K562 (cell line): Measurements from ENCODE around the gene PLCG2. TPM values are rescaled to one million over a fixed set of nuclear protein-coding genes. Genes with fewer than 3 reads are reported as not detected.
A peak's percentile ranks its signal among the peaks of the same experiment; 100 is the strongest.

Experiments used
- ATAC-seq: fragments of 200-7000 bp; cut with Tn5 transposase; 3 replicates; pipeline ENCODE4 v1.9.1; 2020; ENCODE audit warnings: moderate library complexity
- BruUV-seq: library from RNA; stranded (reverse); fragments of 400-500 nt; replicated peaks from 2 replicates; lab custom pipeline; 2021; lab: Mats Ljungman, UMichigan
- CTCF ChIA-PET: fragments of 300-600 bp; formaldehyde crosslinking; extraction: SDS; loops from one replicate; lab custom pipeline; 2021; ENCODE audit warnings: low intra/inter-chr PET ratio; lab: Yijun Ruan, JAX
- POLR2A ChIA-PET: fragments of 300-600, 350-650 bp; sonication (Branson Sonifier 250); formaldehyde crosslinking; extraction: SDS; loops from one replicate; lab custom pipeline; 2021; ENCODE audit warnings: antibody characterized with exemption, inconsistent platforms; lab: Yijun Ruan, JAX
- DNase-seq, 4 experiments: peaks; one replicate each; pipeline versions ENCODE4 v3.0.0 to v3.0.0-alpha.2; 2011 to 2018; ENCODE audit warnings: low spot score in 3 of 4, mixed read lengths in 3 of 4; ENCODE audit errors: extremely low read depth in 1 of 4
- FAIRE-seq: peaks from 2 replicates; lab custom pipeline; 2011; peaks lifted over from hg19 to GRCh38; lab: Jason Lieb, UNC
- H2AFZ ChIP-seq: 2 replicates; pipeline ENCODE4 v1.6.0; 2011; ENCODE audit warnings: low read depth, low read length, control low read depth, inconsistent platforms
- H3K27ac ChIP-seq: fragments of 200-600 bp; 3 replicates; pipeline ENCODE4 v1.8.0; 2011; ENCODE audit warnings: low read depth, mild to moderate bottlenecking, control low read depth, inconsistent platforms, low read length, moderate library complexity, mixed read lengths; ENCODE audit errors: extremely low read depth
- H3K27me3 ChIP-seq, 2 experiments: fragments of 300-600 bp in 1 of 2; 2 replicates in 1 of 2; 3 replicates in 1 of 2; pipeline versions ENCODE4 v1.6.0 to v1.8.0; 2011; ENCODE audit warnings: inconsistent platforms in 2 of 2, low read length in 2 of 2, mild to moderate bottlenecking in 1 of 2, mixed read lengths in 1 of 2, moderate library complexity in 1 of 2; ENCODE audit not compliant: control insufficient read depth in 2 of 2, insufficient read depth in 2 of 2
- H3K36me3 ChIP-seq: fragments of 300-600 bp; 3 replicates; pipeline ENCODE4 v1.8.0; 2011; ENCODE audit warnings: mild to moderate bottlenecking, low read length, inconsistent platforms; ENCODE audit not compliant: control insufficient read depth, insufficient read depth
- H3K4me1 ChIP-seq, 2 experiments: fragments of 200-600 bp in 1 of 2; replicated peaks in 1 of 2; 2 replicates in 1 of 2; 3 replicates in 1 of 2; pipeline versions ENCODE4 v1.5.1 to v1.8.0; 2011; ENCODE audit warnings: inconsistent platforms in 2 of 2, low read length in 2 of 2, mild to moderate bottlenecking in 1 of 2, mixed read lengths in 1 of 2, moderate library complexity in 1 of 2; ENCODE audit not compliant: control insufficient read depth in 2 of 2, insufficient read depth in 2 of 2
- H3K4me2 ChIP-seq: 2 replicates; pipeline ENCODE4 v1.6.1; 2011; ENCODE audit warnings: low read length, control low read depth, inconsistent platforms, mixed read lengths; ENCODE audit not compliant: insufficient read depth
- H3K4me3 ChIP-seq: fragments of 200-600 bp; sonication (generic), shearing (Covaris generic); 2 replicates; pipeline ENCODE4 v1.5.1; 2016; ENCODE audit warnings: control low read depth, inconsistent platforms
- H3K79me2 ChIP-seq: fragments of 200-600 bp; 3 replicates; pipeline ENCODE4 v1.8.0; 2011; ENCODE audit warnings: low read length, inconsistent platforms; ENCODE audit not compliant: control insufficient read depth, insufficient read depth
- H3K9ac ChIP-seq, 2 experiments: 2 replicates each; pipeline versions ENCODE4 v1.6.0 to v1.6.1; 2011; ENCODE audit warnings: low read depth in 2 of 2, low read length in 2 of 2, control low read depth in 1 of 2, inconsistent platforms in 1 of 2, mild to moderate bottlenecking in 1 of 2, mixed read lengths in 1 of 2; ENCODE audit not compliant: insufficient read depth in 1 of 2
- H3K9me1 ChIP-seq: one replicate; pipeline ENCODE4 v1.6.0; 2011; ENCODE audit warnings: inconsistent platforms, mild to moderate bottlenecking, low read length, moderate library complexity; ENCODE audit not compliant: control insufficient read depth, insufficient read depth
- H3K9me3 ChIP-seq: replicated peaks from 2 replicates; pipeline ENCODE4 v1.5.1; 2011; ENCODE audit warnings: low read depth, low read length, inconsistent platforms; ENCODE audit not compliant: control insufficient read depth, insufficient read depth
- H4K20me1 ChIP-seq: replicated peaks from 2 replicates; pipeline ENCODE4 v1.6.1; 2011; ENCODE audit warnings: low read length, inconsistent platforms, mixed read lengths; ENCODE audit not compliant: control insufficient read depth, insufficient read depth
- C11orf30 ChIP-seq: fragments of 450-650 bp; IDR thresholded peaks from 2 replicates; pipeline ENCODE4 v1.6.1; 2016; ENCODE audit warnings: low read depth, mild to moderate bottlenecking
- EP400 ChIP-seq: fragments of 450-650 bp; IDR thresholded peaks from 2 replicates; pipeline ENCODE4 v1.6.1; 2017; ENCODE audit warnings: antibody characterized with exemption, mild to moderate bottlenecking, moderate library complexity
- MAFF ChIP-seq: IDR thresholded peaks from 2 replicates; pipeline ENCODE4 v1.6.1; 2012; ENCODE audit warnings: low read length, improper control_type of control experiment
- MAFG ChIP-seq: fragments of 450-650 bp; conservative IDR thresholded peaks from 2 replicates; pipeline ENCODE4 v1.6.1; 2016; ENCODE audit warnings: missing genetic modification characterization, missing compliant biosample characterization
- MAFK ChIP-seq: IDR thresholded peaks from 2 replicates; pipeline ENCODE4 v1.6.1; 2011; ENCODE audit warnings: low read length, improper control_type of control experiment
- RBM25 ChIP-seq: fragments of 200-400 bp; formaldehyde crosslinking; IDR thresholded peaks from 2 replicates; pipeline ENCODE4 v1.6.1; 2018; ENCODE audit warnings: low read length, low read depth, moderate library complexity; ENCODE audit not compliant: severe bottlenecking
- ZNF316 ChIP-seq: fragments of 450-650 bp; IDR thresholded peaks from 2 replicates; pipeline ENCODE4 v1.6.1; 2016
- WGBS: fragments of 100-300 bp; shearing (Covaris generic); methylation state at CpG from one replicate; pipeline ENCODE4 v1.1.6; 2016; ENCODE audit warnings: low coverage, mixed read lengths; ENCODE audit not compliant: insufficient coverage; ENCODE audit errors: missing lambda C conversion rate; 5-methylcytosine and 5-hydroxymethylcytosine counted together
- in situ Hi-C: fragments of 300-500 bp; cut with MboI; formaldehyde crosslinking; loops from 4 replicates; pipeline ENCODE4 v1.15.0; 2018; ENCODE audit warnings: inconsistent platforms, mixed read lengths
- intact Hi-C: fragments of 100-400 bp; cut with micrococcal nuclease; formaldehyde crosslinking; loops from 2 replicates; pipeline ENCODE4 v1.14.2; 2022
- polyA plus RNA-seq, 8 experiments: library from polyadenylated mRNA; depleted of rRNA in 4 of 8; stranded (reverse) in 5 of 8; unstranded in 3 of 8; fragments of >200 nt; fragmentation: Nextera tagmentation in 2 of 8; fragmentation: Illumina TruSeq in 1 of 8; extraction: Ambion mirVana in 2 of 8; extraction: Trizol in 1 of 8; gene quantifications; 2 replicates each; pipeline versions ENCODE4 v1.2.1 to v1.2.3, GENCODE V29; 2011 to 2014; ENCODE audit warnings: inconsistent platforms in 1 of 8, missing spikeins in 1 of 8
- total RNA-seq, 7 experiments: library from RNA; depleted of rRNA in 6 of 7; stranded (reverse); fragments of >200 nt in 6 of 7; fragmentation: Illumina TruSeq in 2 of 7; extraction: Trizol in 2 of 7; gene quantifications; 2 replicates each; pipeline versions ENCODE4 v1.2.1 to v1.2.3, GENCODE V29; 2011 to 2021; ENCODE audit warnings: low replicate concordance in 1 of 7

Gene PLCG2
- total and polyA plus RNA-seq, 9 of the 15 experiments (the other 6 are each of a cell fraction or from before 2014, with no cell fraction given) = 0.94 to 7.1 (median 3.1) TPM

DNA sequence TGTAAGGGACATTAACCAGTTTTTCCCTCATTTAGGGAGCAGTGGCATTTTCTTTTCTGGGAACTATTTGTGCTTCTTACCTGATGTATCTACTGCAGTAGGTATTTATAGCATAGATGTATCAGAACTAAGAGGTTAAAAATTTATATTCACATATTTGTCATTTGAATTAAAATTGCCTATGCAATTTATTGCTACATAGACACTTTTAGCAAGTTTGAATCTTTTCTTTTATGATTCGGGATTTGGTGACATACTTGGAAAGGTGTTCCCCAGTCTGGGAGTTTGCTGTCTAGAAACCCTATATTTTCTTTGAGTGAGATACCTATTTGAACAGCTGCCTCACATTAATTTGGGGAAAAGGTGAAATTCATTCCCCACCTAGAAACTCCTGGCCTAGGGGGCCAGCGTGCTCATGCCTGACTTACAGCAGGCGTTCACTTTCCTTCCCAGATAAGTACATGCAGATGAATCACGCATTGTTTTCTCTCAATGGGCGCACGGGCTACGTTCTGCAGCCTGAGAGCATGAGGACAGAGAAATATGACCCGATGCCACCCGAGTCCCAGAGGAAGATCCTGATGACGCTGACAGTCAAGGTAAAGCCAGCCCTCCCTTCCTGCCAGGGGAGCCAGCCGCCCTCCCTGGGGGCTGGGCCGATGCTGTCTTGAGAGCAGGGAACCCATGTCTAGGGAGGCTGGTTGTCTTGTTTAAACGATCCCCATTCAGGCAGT is 158.4 kb downstream of the PLCG2 start:
- H4K20me1 ChIP-seq = no peaks in the 10 kb centered on the region
- H3K9ac ChIP-seq = no peak overlapping the region
- 3% methylated on average over 13 of the region's 13 CpGs for WGBS
- ATAC-seq = no peak
- peaks cover 16 to 39% of the 10 kb centered on the region in 2 experiments; a peak in 4 of 5 replicates for H3K27me3 ChIP-seq
- H3K9me3 ChIP-seq = no peaks in the 10 kb centered on the region
- H3K4me3 ChIP-seq = no peak overlapping the region
- no peaks in the 10 kb centered on the region for H3K9me1 ChIP-seq
- no peak for TF ChIP-seq EP400
- peak; percentile 71 for TF ChIP-seq C11orf30
- TF ChIP-seq MAFK = peak; percentile 69; the same call in 1 of the 2 replicates
- peak; percentile 85 for TF ChIP-seq ZNF316
- peak; percentile 73 for TF ChIP-seq MAFF
- TF ChIP-seq MAFG (tag) = peak; percentile 77
- TF ChIP-seq RBM25 = no peak
- no peaks in the 10 kb centered on the region for H3K36me3 ChIP-seq
- no peak overlapping the region for H3K4me2 ChIP-seq
- no peak overlapping the region for H2AFZ ChIP-seq
- POLR2A ChIA-PET = interaction anchor here (0.6 kb wide), 1 partner anchor 49 kb away, joined by 4 read pairs; no protein-coding TSS in a partner anchor
- no peak for FAIRE-seq
- no peaks in the 10 kb centered on the region for H3K79me2 ChIP-seq
- BruUV-seq = no TSS peak
- no peak overlapping the region for H3K27ac ChIP-seq
- CTCF ChIA-PET = no interaction called here
- DNase-seq = no peak
- in situ Hi-C loops (loop anchor here (5.0 kb wide), 1 partner anchor 295 kb away; no protein-coding TSS in a partner anchor), intact Hi-C loops (no loop called here)
- H3K4me1 ChIP-seq = no peaks in the 10 kb centered on the region
